IPS-18c (cell line): ENCODE data around the gene CTU2.

ENCODE experiments used
- H3K4me3 ChIP-seq: 2 replicates; pipeline ENCODE4 v1.7.0; 2013; ENCODE audit warnings: low read depth, mild to moderate bottlenecking, low read length, moderate library complexity; ENCODE audit not compliant: insufficient read depth
- H3K9me3 ChIP-seq: one replicate; pipeline ENCODE4 v1.6.1; 2013; ENCODE audit warnings: mild to moderate bottlenecking, low read length, moderate library complexity; ENCODE audit not compliant: control insufficient read depth, insufficient read depth

The CTU2 gene

GRCh38 chr16:88678224-88678979 is 27.9 kb upstream of the CTU2 start:
- Histone ChIP-seq H3K9me3 (no peaks in the 10 kb centered on the region), H3K4me3 (no peak overlapping the region)

GRCh38 chr16:88680554-88681083 is 25.7 kb upstream of the CTU2 start:
- H3K9me3 ChIP-seq = peaks cover 4% of the 10 kb centered on the region
- no peak overlapping the region for H3K4me3 ChIP-seq

- H3K4me3 ChIP-seq = no peak overlapping the region
- peaks cover 4% of the 10 kb centered on the region for H3K9me3 ChIP-seq
These were observed 25.1 kb upstream of the CTU2 start for GRCh38 chr16:88681084-88681680.

- Histone ChIP-seq H3K4me3 (no peak overlapping the region), H3K9me3 (peaks cover 4% of the 10 kb centered on the region)
These were observed 24.4 kb upstream of the CTU2 start for GRCh38 chr16:88681709-88682451.

- Histone ChIP-seq H3K9me3 (peaks cover 4% of the 10 kb centered on the region), H3K4me3 (peak overlapping the region; percentile 60; the same call in 1 of the 2 replicates)
These were observed 21.6 kb upstream of the CTU2 start for GRCh38 chr16:88684569-88685155.

GRCh38 chr16:88685156-88686061 is 20.9 kb upstream of the CTU2 start:
- Histone ChIP-seq H3K9me3 (peaks cover 4% of the 10 kb centered on the region), H3K4me3 (peak overlapping the region; percentile 60)

GRCh38 chr16:88686062-88686438 is 20.3 kb upstream of the CTU2 start:
- Histone ChIP-seq H3K4me3 (peak overlapping the region; percentile 60), H3K9me3 (peaks cover 4% of the 10 kb centered on the region)

- Histone ChIP-seq H3K4me3 (peak within 1 kb of the TSS; percentile 60), H3K9me3 (peaks cover 4% of the 10 kb centered on the region)
These were observed 19.7 kb upstream of the CTU2 start, which contains the start of gene SNAI3 for GRCh38 chr16:88686439-88687253. Gene SNAI3 (minus strand): TSS chr16:88686507. CDS start chr16:88686406, 101 bp downstream.

GRCh38 chr16:88687254-88687576 is 19.1 kb upstream of the CTU2 start:
- Histone ChIP-seq H3K4me3 (no peak overlapping the region), H3K9me3 (peaks cover 4% of the 10 kb centered on the region)

GRCh38 chr16:88687676-88688012 is 18.7 kb upstream of the CTU2 start:
- H3K9me3 ChIP-seq = peaks cover 4% of the 10 kb centered on the region
- H3K4me3 ChIP-seq = no peak overlapping the region

- Histone ChIP-seq H3K9me3 (peaks cover 4% of the 10 kb centered on the region), H3K4me3 (no peak overlapping the region)
These were observed 18.1 kb upstream of the CTU2 start for GRCh38 chr16:88688013-88688778.

- H3K4me3 ChIP-seq = no peak overlapping the region
- H3K9me3 ChIP-seq = no peaks in the 10 kb centered on the region
These were observed 15.8 kb upstream of the CTU2 start for GRCh38 chr16:88690341-88691128.

GRCh38 chr16:88691129-88691813 is 15.0 kb upstream of the CTU2 start:
- no peak overlapping the region for H3K4me3 ChIP-seq
- no peaks in the 10 kb centered on the region for H3K9me3 ChIP-seq

GRCh38 chr16:88691924-88692560 is 14.3 kb upstream of the CTU2 start:
- Histone ChIP-seq H3K4me3 (no peak overlapping the region), H3K9me3 (no peaks in the 10 kb centered on the region)
